ENCODE measurements around the gene AP5Z1. TPM values are rescaled to one million over a fixed set of nuclear protein-coding genes. Genes with fewer than 3 reads are reported as not detected.

AP5Z1 gene
- total and polyA plus RNA-seq, 2 experiments from 2014 or later, result 21.1 to 22.6 TPM

DNA sequence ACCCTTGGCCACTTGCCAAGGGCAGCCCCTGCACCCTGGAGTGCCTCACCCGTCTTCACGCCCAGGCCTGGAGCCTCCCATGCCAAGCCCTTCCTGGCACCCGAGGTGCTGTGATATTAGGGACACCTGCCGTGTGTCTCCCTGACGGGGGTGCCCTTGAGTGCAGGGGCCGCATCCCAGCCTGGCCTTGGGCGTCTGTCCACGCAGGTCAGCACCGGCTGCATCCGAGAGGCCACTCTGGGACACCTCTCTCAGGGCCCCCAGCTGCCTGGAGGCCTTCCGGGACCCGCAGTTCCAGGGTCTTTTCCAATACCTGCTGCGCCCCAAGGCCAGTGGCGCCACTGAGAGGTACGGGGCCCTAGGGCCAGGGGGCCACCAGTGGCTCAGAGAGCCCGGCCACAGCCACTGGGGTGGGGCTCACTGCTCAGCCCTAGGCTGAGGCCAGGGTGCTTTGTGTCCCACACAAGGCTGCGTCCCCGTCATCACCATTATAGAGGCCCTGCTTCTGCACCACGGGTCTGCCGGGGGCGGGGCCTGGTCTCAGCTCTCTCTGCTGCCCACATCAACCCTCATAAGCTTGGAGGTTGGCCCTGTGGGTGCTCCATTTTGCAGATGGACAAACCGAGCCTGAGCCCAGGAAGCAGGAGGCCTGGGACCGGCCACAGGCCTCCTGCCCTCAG, 12.7 kb downstream of the AP5Z1 start:
- TF ChIP-seq, protein P1, sequence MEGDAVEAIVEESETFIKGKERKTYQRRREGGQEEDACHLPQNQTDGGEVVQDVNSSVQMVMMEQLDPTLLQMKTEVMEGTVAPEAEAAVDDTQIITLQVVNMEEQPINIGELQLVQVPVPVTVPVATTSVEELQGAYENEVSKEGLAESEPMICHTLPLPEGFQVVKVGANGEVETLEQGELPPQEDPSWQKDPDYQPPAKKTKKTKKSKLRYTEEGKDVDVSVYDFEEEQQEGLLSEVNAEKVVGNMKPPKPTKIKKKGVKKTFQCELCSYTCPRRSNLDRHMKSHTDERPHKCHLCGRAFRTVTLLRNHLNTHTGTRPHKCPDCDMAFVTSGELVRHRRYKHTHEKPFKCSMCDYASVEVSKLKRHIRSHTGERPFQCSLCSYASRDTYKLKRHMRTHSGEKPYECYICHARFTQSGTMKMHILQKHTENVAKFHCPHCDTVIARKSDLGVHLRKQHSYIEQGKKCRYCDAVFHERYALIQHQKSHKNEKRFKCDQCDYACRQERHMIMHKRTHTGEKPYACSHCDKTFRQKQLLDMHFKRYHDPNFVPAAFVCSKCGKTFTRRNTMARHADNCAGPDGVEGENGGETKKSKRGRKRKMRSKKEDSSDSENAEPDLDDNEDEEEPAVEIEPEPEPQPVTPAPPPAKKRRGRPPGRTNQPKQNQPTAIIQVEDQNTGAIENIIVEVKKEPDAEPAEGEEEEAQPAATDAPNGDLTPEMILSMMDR (IDR thresholded peaks at IDR 0.05; ENCODE audit: low read depth, low read length), result no peak
- no peak for DNase-seq (ENCODE audit: low read depth in 1 of 2, low spot score in 1 of 2)
- Histone ChIP-seq H3K4me1 (ENCODE audit: low read depth) (peaks cover 9% of the 10 kb centered on the region), H3K9me3 (ENCODE audit: low read depth) (no peaks in the 10 kb centered on the region), H3K27me3 (no peaks in the 10 kb centered on the region), H3K27ac (no peak overlapping the region), H3K36me3 (no peaks in the 10 kb centered on the region), H3K4me3 (no peak overlapping the region)

- H3K36me3 ChIP-seq, result no peaks in the 10 kb centered on the region
- no peaks in the 10 kb centered on the region for H3K27me3 ChIP-seq
These were observed 13.3 kb downstream of the AP5Z1 start for GRCh38 chr7:4788627-4789189.

GRCh38 chr7:4789194-4790077, 14.0 kb downstream of the AP5Z1 start:
- no peak for DNase-seq (ENCODE audit: low read depth in 1 of 2, low spot score in 1 of 2)
- H3K4me1 ChIP-seq (ENCODE audit: low read depth), result peaks cover 7% of the 10 kb centered on the region
- no peaks in the 10 kb centered on the region for H3K36me3 ChIP-seq
- H3K4me3 ChIP-seq, result no peak overlapping the region
- TF ChIP-seq, protein P1 (IDR thresholded peaks at IDR 0.05; ENCODE audit: low read depth, low read length), result no peak
- no peaks in the 10 kb centered on the region for H3K27me3 ChIP-seq
- H3K9me3 ChIP-seq (ENCODE audit: low read depth), result no peaks in the 10 kb centered on the region
- no peak overlapping the region for H3K27ac ChIP-seq

More at GRCh38 chr7:4788627-4789189, 13.3 kb downstream of the AP5Z1 start:
- no peak overlapping the region for H3K27ac ChIP-seq
- H3K4me1 ChIP-seq (ENCODE audit: low read depth), result peaks cover 9% of the 10 kb centered on the region
- DNase-seq (ENCODE audit: low read depth in 1 of 2, low spot score in 1 of 2), result no peak
- TF ChIP-seq, protein P1 (IDR thresholded peaks at IDR 0.05; ENCODE audit: low read depth, low read length), result no peak
- H3K4me3 ChIP-seq, result no peak overlapping the region
- no peaks in the 10 kb centered on the region for H3K9me3 ChIP-seq (ENCODE audit: low read depth)

DNA sequence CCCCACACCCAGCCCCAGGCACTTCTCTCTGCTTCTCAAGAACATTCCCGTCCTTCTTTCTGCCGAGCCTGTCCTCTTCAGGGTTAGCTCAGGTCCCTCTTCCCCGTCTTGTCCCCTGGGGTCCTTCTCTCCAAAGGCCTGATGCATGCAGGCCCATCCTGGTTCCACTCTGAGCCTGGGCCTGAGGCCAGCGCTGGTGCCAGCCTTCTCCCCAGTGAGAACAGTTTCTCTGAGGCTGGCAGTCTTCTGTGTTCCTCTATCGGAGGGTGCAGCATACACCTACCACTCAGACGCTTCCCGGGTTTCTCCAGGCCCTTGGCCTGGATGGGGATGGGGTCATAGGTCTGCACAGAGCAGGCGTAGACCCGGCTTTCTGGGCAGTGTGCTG, 14.6 kb downstream of the AP5Z1 start:
- Histone ChIP-seq H3K4me1 (ENCODE audit: low read depth) (peaks cover 3% of the 10 kb centered on the region), H3K36me3 (no peaks in the 10 kb centered on the region), H3K9me3 (ENCODE audit: low read depth) (no peaks in the 10 kb centered on the region), H3K27ac (no peak overlapping the region), H3K4me3 (no peak overlapping the region), H3K27me3 (no peaks in the 10 kb centered on the region)
- DNase-seq (ENCODE audit: low read depth in 1 of 2, low spot score in 1 of 2), result no peak
- TF ChIP-seq, protein P1 (IDR thresholded peaks at IDR 0.05; ENCODE audit: low read depth, low read length), result no peak

GRCh38 chr7:4790516-4790991, 15.1 kb downstream of the AP5Z1 start:
- H3K36me3 ChIP-seq, result no peaks in the 10 kb centered on the region
- TF ChIP-seq, protein P1 (IDR thresholded peaks at IDR 0.05; ENCODE audit: low read depth, low read length), result no peak
- H3K4me1 ChIP-seq (ENCODE audit: low read depth), result no peaks in the 10 kb centered on the region
- no peaks in the 10 kb centered on the region for H3K9me3 ChIP-seq (ENCODE audit: low read depth)
- H3K27me3 ChIP-seq, result no peaks in the 10 kb centered on the region
- no peak for DNase-seq (ENCODE audit: low read depth in 1 of 2, low spot score in 1 of 2)
- no peak overlapping the region for H3K4me3 ChIP-seq
- H3K27ac ChIP-seq, result no peak overlapping the region
